MV-4-11 (cell line): ENCODE results near the gene CDC20.

Experiments
- DNase-seq: peaks from one replicate; lab custom pipeline; 2025; lab: John Stamatoyannopoulos, UW

The CDC20 gene

GRCh38 chr1:43358746-43359693, at the start of gene CDC20:
Gene CDC20, plus strand, starts transcription at chr1:43358981. Its CDS starts 235 bp downstream, at chr1:43359216.
- peak; percentile 96 for DNase-seq

GRCh38 chr1:43309405-43310025, 49.3 kb upstream of the CDC20 start:
- DNase-seq, result no peak

- no peak for DNase-seq
These were observed 47.3 kb upstream of the CDC20 start for GRCh38 chr1:43311521-43311920.

- no peak for DNase-seq
These were observed 46.6 kb upstream of the CDC20 start for GRCh38 chr1:43312212-43312623.

- no peak for DNase-seq
These were observed 45.9 kb upstream of the CDC20 start for GRCh38 chr1:43312663-43313515.

- no peak for DNase-seq
These were observed 45.0 kb upstream of the CDC20 start for GRCh38 chr1:43313771-43314170.

GRCh38 chr1:43314233-43314632, 44.5 kb upstream of the CDC20 start:
- DNase-seq, result no peak

GRCh38 chr1:43315481-43315880, 43.3 kb upstream of the CDC20 start:
- no peak for DNase-seq

GRCh38 chr1:43315963-43316737, 42.6 kb upstream of the CDC20 start:
- no peak for DNase-seq

- no peak for DNase-seq
These were observed 41.9 kb upstream of the CDC20 start for GRCh38 chr1:43316738-43317520.

- no peak for DNase-seq
These were observed 40.8 kb upstream of the CDC20 start for GRCh38 chr1:43317817-43318471.

- no peak for DNase-seq
These were observed 40.0 kb upstream of the CDC20 start for GRCh38 chr1:43318831-43319230.

GRCh38 chr1:43319288-43319687, 39.5 kb upstream of the CDC20 start:
- no peak for DNase-seq

- DNase-seq, result no peak
These were observed 39.0 kb upstream of the CDC20 start for GRCh38 chr1:43319766-43320165.

GRCh38 chr1:43321331-43321891, 37.4 kb upstream of the CDC20 start:
- DNase-seq, result no peak

- DNase-seq, result no peak
These were observed 36.3 kb upstream of the CDC20 start for GRCh38 chr1:43322506-43322905.

- no peak for DNase-seq
These were observed 34.0 kb upstream of the CDC20 start for GRCh38 chr1:43324810-43325209.

GRCh38 chr1:43325381-43325780, 33.4 kb upstream of the CDC20 start:
- DNase-seq, result no peak

- DNase-seq, result no peak
These were observed 31.1 kb upstream of the CDC20 start for GRCh38 chr1:43327549-43328292.
